ENCODE measurements around the gene KRTAP10-8.
"Not testable (repeated sequence)": the region's sequence is repeated elsewhere in the genome, so short reads cannot be mapped to it uniquely, and the experiment has no call there.

KRTAP10-8 gene

DNA sequence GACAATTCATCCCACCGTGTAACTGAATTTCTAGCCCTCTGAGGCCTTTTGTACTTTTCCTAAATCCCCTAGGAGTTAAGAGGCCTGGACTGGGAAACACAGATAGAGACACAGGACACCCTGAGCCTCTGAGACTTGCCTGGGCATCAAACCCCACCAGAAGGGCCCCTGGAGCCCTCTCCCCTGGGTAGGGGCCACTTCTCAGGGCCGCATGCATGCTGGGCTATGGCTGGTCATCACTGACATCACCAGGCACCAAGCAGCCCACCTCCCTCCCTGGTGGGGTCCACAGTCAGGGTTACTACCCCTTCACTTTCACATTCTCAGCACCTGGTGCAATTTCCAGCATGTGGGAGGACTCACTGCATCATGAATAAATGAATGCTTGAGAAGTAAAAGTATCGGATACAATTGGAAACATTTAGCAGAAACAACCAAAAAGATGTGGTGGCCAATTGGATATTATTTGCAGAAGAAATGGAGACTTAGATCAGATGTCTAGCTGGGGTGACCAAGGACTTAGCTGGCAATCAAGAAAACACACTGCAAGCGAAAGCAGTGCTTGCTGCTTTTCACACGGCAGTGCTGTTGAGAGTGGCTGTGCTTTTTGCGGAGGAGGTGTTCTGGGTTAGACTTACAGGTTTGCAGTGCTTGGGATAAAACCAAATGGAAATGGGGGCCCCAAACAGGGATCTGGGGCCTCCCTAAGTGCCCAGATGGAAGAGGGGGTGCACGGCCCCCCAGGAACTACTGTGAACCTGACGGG is 12.4 kb upstream of the KRTAP10-8 start:
- no peak for DNase-seq (ENCODE audit: low spot score)

DNA sequence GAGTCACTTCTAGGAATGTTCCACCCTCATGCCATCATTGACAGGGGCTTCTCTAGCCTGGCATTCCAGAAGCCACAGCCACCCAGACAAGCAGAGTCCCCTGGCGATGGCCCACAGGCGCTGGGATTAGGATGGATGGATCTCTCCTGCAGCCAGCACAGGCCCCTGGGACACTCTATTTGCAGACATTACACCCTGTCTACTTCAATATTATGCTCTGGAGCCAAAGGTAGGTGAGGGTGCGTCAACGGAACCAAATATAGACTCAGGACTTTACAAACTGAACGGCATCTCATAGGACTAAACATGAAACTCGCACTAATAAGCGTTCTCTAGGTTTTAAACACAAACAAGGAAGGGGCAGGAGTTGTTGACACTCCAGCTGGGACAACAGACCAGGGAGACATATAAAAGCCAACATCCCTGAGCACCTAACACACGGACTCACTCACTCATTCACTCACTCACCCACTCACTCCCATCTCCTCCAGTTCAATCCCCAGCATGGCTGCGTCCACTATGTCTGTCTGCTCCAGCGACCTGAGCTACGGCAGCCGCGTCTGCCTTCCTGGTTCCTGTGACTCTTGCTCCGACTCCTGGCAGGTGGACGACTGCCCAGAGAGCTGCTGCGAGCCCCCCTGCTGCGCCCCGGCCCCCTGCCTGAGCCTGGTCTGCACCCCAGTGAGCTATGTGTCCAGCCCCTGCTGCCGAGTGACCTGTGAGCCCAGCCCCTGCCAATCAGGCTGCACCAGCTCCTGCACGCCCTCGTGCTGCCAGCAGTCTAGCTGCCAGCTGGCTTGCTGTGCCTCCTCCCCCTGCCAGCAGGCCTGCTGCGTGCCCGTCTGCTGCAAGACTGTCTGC is 11.5 kb upstream of the KRTAP10-8 start, which contains the start of gene KRTAP10-7:
Gene KRTAP10-7, plus strand, starts transcription at position 480 of the 861 bp plus-strand sequence. Its CDS starts 25 bp downstream, at position 505.
- not testable (repeated sequence) for DNase-seq (ENCODE audit: low spot score)

DNA sequence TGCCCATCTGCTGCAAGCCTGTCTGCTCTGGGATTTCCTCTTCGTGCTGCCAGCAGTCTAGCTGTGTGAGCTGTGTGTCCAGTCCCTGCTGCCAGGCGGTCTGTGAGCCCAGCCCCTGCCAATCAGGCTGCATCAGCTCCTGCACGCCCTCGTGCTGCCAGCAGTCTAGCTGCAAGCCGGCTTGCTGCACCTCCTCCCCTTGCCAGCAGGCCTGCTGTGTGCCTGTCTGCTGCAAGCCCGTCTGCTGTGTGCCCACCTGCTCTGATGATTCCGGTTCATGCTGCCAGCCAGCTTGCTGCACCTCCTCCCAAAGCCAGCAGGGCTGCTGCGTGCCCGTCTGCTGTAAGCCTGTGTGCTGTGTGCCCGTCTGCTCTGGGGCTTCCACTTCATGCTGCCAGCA is 10.8 kb upstream of the KRTAP10-8 start:
- DNase-seq (ENCODE audit: low spot score), result not testable (repeated sequence)

DNA sequence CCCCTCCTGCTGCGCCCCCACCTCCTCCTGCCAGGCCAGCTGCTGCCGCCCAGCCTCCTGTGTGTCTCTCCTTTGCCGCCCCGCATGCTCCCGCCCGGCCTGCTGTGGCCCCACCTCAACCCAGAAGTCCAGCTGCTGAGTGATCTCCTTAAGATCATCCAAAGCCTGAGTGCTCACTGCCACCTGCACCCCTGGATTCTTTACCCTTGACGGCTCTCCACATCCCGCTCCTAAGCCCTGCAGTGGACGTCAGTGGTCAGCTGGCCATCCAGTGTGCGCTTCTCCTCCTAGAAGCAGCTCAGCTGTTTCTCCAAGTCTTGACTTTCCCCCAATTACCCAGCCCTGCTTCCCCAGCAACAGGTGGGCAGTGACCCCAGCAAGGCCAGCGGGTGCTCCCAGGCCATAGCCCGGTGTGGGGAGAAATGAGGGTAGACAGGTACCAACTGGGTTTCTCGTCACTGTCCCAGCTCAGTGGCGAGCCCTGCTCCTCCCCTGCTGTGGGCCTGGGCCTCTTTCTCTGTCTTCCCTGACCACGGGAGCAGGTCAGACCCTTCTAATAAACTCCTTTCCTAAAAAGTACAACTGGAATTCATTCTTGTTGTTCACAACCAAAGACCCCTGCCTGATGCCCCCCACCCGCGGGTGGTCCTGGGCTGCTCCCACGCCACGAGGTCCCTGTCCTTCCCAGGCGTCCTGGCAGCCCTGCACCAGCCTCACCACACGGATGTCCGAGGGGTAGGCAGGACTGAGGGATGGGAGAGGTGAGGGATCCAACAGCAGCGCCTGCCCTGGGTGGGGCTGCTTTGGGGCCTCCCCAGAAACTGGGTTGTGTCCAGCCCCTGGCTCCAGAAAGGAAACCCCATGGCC is 10.1 kb upstream of the KRTAP10-8 start:
- no peak for DNase-seq (ENCODE audit: low spot score)

DNA sequence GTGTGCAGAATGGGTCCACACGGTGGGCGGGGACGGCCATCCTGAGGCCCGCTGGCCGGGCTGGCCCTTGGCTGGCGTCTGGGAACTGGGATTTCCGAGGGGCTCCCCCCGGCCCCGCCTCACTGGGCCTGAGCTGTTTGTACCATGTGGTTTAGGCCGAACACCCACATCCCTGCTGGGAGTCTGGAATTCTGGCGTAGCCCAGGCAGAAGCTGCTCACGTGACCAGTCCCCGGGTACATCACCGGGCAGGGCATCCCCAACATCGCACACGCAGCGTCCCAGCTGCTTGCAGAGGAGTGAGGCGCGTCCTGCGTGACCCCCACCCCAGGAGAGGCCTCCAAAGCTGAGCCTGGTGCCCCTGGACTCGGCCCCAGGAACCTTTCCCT is 9.4 kb upstream of the KRTAP10-8 start:
- DNase-seq (ENCODE audit: low spot score), result no peak

DNA sequence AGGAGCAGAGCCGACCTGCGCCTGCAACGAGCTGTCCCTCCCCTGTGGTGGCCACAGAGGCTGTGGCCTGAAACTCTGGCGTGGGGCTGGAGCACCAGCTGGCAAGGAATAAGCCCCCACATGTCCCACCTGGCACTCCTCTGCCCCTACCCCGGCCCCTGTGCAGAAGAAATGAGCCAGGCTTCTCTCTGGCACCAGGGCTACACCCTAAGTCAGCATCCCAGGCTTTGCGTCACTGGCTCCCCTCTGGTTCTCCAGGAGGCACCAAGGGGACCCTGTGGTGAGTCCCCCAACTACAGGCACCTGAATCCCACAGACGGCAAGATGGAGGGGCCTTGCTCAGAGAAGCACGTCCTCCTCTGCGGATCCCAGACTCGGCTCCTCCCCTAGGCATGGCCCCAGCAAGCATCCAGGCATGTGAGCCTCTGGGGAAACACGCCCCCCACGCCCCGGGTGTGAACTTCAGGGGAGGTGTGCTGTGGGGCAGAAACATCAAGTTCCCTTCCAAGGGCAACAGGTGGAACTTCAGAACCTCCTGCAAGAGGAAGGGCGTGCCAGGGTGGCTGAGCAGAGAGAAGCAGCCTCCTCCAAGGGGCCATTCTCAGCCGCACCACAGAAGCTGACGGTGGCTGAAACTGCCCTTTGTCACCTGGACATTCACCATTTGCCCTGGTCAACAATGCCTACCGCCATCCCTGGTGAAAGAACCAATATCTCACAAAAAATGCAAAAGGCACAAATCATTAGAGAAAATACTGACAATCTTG is 8.6 kb upstream of the KRTAP10-8 start:
- DNase-seq (ENCODE audit: low spot score), result no peak

DNA sequence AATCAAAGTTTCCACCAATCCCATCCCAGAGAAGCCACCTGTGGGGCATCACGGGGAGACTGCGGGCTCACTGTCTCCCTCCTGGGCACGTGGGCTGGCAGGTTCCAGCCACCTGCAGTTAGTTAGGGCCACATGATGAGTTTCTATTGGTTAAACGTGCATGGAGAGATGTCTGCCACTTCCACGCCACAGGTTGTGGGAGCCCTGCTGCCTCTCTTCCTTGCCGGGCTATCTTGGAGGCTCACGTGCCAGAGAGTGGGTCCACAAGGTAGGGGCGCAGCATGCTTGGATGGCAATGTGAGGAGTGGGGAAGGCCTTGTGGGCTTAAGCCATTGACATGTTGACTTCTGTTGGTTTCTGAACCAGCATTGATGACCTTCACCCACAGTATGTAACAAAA is 8.0 kb upstream of the KRTAP10-8 start:
- no peak for DNase-seq (ENCODE audit: low spot score)

DNA sequence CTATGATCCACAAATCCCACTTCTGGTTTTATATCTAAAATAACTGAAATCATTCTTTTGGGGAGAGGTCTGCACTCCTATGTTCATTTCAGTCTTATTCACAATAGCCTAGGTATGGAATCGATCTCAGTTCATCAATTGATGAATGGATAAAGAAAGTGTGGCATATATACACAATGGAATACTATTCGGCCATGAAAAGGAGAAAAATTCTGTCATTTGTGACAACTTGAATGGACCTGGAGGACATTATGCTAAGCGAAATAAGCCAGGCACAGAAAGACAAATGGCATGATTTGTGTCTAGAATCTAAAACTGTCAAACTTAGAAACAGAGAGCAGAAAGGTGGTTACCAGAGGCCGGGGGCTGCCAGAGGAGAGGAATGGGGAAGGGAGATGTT is 5.4 kb upstream of the KRTAP10-8 start:
- DNase-seq (ENCODE audit: low spot score), result no peak

DNA sequence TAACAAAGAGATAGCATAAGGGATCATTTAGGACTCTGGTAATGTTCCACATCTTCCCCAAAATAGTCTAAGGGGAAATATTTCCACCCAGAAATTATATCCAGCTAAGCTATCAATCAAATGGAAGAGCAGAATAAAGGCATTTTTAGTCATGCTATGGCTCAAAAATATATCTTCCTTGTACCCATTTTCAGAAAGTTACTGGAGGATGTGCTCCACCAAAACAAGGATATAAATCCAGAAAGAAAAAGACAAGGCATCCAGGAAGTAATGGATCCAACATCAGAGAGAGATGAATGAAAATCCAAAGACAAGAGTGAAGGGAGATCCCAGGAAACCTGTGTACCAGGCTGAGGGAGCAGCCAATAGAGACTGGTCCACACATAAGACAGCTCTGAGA is 2.7 kb upstream of the KRTAP10-8 start:
- no peak for DNase-seq (ENCODE audit: low spot score)

DNA sequence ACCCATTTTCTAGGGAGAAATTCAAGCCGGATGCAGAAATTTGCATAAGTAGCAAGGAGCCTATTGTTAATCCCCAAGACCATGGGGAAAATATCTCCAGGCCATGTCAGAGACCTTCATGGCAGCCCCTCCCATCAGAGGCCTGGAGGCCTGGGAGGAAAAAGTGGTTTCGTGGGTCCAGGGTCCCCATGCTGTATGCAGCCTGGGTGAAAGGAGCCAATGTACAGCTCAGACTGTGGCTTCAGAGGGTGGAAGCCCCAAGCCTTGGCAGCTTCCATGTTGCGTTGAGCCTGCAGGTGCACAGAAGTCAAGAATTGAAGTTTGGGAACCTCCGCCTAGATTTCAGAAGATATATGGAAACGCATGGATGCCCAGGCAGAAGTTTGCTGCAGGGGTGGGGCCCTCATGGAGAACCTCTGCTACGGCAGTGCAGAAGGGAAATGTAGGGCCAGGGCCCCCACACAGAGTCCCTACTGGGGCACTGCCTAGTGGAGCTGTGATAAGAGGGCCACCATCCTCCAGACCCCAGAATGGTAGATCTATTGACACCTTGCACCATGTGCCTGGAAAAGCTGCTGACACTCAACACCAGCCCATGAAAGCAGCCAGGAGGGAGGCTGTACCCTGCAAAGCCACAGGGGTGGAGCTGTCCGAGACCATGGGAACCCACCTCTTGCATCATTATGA is 1.6 kb upstream of the KRTAP10-8 start:
- not testable (repeated sequence) for DNase-seq (ENCODE audit: low spot score)

DNA sequence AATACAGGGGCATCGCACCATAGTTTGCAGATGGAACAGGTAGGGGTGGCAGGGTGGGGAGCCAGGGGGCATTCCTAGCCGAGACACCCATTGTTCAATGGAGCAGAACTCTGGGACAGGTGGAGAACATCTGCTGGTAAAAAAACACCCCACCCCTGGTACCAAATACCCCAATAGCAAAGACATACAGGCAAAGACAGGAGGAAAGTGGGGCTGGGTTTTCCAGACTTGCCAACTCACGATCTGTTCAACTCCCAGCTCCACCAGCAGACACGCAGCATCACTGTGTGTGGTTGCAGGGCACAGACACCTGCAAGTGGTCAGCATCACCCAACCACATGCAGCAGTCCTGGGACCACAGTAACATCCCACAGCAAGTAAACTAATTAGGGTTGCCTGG is 328 bp upstream of the KRTAP10-8 start:
- no peak for DNase-seq (ENCODE audit: low spot score)

DNA sequence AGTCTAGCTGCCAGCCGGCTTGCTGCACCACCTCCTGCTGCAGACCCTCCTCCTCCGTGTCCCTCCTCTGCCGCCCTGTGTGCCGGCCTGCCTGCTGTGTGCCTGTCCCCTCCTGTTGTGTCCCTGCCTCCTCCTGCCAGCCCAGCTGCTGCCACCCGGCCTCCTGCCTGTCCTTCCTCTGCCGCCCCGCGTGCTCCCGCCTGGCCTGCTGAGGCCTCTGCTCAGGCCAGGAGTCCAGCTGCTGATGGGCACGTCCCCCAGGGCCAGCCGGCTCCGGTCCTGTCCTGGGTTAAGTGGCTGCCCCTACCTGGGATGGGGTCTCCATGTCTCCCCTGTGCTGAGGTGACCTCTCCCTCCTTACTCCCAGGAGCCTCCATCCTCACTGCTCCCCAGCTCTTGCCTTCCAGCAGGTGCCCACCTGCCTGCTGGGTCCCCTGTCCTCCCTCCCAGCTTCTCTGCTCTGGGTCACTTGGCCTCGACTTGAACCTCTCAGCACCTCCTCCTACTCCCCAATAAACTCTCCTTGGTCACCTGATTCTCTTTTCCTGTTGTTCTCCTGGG is 870 bp downstream of the KRTAP10-8 start:
- DNase-seq (ENCODE audit: low spot score), result no peak

DNA sequence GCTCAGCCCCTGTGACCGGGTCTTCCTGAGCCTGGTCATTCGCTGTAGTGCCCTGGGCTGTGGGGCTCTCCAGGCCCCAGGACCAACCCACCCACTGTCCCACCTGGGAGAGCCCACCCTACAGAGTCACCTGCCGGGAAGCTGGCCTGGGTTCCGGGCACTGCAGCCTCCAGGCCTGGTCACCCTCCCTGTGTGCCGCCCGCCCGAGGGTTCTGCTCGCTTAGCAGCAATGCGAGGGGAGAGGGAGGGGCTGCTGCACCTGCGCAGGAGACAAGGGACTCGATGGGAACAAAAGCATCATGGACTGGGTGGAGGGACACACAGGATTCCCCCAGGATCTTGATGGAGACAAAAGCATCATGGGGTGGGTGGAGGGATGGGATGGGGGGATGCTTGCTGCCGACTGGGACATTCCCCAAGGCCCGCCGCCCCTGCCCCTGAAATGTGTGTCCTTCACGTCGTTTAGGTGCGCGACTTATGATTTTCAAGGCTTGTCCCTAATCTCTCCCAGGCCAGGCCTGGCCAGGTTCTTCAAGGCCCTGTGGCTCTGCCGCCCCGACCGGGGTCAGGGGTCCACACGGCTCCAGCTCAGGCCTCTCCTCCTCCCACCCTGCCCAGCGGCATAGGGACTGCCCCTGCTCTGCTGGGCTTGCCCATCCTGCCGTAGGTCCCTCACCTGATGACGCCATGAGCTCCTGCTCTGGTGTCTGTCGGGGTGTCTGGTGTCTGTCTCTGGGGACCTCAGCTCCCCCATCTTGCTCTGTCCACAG is 1.7 kb downstream of the KRTAP10-8 start:
- no peak for DNase-seq (ENCODE audit: low spot score)

DNA sequence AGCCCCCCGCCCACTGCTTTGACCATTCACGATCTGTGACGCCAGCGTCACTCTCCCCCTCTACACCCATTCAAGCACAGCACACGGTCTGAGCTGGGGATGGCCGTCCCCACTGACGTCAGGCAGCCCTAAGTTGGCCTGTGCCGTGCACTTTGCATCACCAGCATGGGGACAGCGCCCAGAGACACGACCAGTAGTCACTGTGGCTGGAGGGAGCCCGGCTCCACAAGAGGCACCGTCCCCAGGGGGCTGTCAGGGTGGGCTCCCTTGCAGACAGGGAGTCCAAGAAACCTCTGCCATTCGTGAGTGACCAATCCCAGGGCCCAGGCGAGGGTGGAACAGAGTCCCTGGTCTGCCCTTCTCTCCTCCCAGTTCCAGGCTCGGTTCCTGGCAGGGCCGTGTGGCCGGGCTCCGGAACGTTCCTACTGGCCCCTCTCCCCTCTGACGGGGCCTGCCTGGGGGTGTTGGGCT is 2.3 kb downstream of the KRTAP10-8 start:
- no peak for DNase-seq (ENCODE audit: low spot score)

DNA sequence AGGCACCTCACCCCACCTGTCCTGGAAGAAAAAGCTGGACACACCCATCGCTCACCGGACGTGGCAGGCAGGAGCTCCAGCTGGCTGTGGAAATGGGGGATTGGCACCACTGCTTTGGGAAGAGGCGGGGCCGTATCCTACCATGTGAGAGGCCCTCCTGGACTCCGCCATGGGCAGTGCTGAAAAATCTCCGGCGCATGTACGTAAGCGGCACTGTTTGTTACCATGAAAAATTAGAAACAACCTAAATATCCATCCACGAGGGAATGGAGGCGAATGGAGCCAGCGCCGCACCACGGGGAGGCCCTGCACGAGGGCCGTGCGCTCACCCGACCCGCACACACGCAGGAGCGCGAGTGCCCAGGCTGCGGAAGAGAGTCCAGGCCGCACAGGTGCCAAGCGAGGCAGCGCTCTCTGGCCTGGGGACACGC is 3.1 kb downstream of the KRTAP10-8 start:
- no peak for DNase-seq (ENCODE audit: low spot score)

DNA sequence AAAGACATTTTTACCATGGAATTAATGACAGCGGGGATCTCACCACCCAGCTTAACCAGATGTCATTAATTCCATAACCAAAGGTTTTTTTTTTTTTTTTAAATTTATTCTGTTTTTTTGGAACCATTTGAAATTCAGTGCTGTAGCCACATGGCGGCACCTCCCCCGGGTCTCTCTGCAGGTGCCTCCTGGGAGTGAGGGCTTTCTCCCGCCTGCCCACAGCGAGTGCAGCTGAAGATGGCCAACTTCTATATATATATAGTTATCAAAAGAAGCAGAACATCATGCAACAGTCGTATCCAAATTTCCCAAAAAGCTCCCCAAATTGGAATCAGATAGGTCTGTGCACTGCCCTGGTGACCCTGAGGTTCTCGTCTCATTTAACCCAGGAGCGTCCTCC is 3.6 kb downstream of the KRTAP10-8 start:
- no peak for DNase-seq (ENCODE audit: low spot score)

DNA sequence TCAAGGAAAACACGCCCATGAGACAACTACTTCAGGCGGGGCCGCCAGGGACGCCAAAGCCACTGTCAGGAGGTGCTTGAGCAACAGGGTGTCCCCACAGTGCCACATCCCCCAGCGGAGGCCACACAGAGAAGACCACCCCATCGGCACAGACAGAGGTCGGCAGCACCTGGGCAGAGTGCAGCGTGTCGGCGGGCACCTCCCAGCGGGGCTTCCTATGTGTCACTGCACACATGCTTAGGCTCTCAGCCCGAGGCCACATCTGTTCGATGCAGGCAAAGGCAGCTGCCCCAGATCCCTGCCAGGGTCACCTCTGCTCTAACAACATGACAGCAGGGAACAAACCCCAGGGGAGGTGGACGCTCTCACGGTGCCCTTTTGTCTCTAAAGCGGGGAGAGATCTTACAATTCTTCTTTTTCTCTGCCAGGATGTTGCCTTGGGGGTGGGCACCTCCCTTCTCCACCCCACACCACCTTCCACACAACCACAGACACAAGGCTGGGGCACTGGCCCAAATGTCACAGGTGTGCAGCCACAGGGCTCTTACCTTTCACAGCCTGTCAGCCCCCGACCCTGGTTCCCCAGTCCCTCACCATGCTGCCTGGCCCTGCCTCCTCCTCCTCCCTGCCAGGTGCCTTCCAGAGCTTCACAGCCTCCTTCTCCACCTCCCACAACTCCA is 4.2 kb downstream of the KRTAP10-8 start:
- DNase-seq (ENCODE audit: low spot score), result no peak

DNA sequence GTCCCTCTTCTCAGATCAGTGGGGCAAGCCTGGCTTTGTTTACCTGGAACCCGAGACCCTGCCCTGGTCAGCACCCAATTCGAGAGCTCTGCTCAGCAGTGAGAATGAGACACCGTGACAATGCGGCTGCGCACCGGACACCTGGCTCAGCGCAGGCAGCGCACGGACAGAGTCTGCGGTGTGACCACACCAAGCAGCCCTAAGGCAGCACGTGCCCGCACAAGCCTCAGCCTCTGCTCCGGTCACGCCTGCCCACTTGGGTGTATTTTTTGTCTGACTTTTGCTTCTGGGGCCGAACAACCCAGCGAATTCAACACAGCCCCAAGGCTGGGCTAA is 4.7 kb downstream of the KRTAP10-8 start:
- no peak for DNase-seq (ENCODE audit: low spot score)

DNA sequence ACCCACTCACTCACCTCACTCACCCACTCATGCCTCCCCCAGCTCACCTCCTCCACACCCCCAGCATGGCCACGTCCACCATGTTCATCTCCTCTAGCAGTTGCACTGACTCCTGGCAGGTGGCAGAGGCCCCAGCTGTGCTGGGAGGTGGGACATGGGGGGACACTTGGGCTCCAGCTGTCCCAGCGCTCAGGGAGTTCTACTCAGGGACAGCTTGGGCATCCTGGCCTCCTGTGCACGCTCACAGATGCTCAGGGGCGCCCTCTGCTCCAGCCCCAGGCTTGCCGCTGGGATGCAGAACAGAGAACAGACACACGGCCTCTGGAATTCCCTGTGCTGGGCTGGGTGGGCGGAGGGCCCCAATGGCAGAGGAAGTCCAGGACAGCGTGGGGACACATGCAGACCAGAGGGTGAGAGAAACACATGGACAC is 5.2 kb downstream of the KRTAP10-8 start:
- DNase-seq (ENCODE audit: low spot score), result no peak

Measured in HuH-7.5 (cell line).